HL-60 (cell line): ENCODE data around the gene CCDC146.

Source experiments
- DNase-seq, 2 experiments: peaks; one replicate each; pipeline ENCODE4 v3.0.0-alpha.2; 2010 to 2020; ENCODE audit warnings: low read depth in 1 of 2, low spot score in 1 of 2
- H3K27ac ChIP-seq: fragments of 250-450 bp; sonication (Bioruptor Pico); replicated peaks from 2 replicates; pipeline ENCODE4 v1.5.1; 2020; ENCODE audit warnings: mild to moderate bottlenecking, moderate library complexity
- H3K27me3 ChIP-seq: fragments of 250-450 bp; sonication (Bioruptor Pico); 2 replicates; pipeline ENCODE4 v1.5.1; 2021; ENCODE audit warnings: mild to moderate bottlenecking, moderate library complexity; ENCODE audit not compliant: insufficient read depth, poor library complexity, severe bottlenecking
- H3K4me3 ChIP-seq: replicated peaks from 2 replicates; pipeline ENCODE4 v1.5.1; 2011; ENCODE audit warnings: mild to moderate bottlenecking, control low read depth, low read length; ENCODE audit not compliant: insufficient read depth
- GABPA ChIP-seq: IDR thresholded peaks from 2 replicates; pipeline ENCODE4 v1.6.1; 2012; ENCODE audit warnings: low read depth
- POLR2AphosphoS5 ChIP-seq: IDR thresholded peaks from 2 replicates; pipeline ENCODE4 v1.6.1; 2012; ENCODE audit warnings: low read depth
- SPI1 ChIP-seq: IDR thresholded peaks from 2 replicates; pipeline ENCODE4 v1.6.1; 2012; ENCODE audit warnings: low read depth, mild to moderate bottlenecking, borderline replicate concordance
- TF ChIP-seq, protein P1 (sequence below): IDR thresholded peaks from one replicate; pipeline ENCODE4 v1.5.1; 2011; ENCODE audit warnings: low read length, control low read depth, inconsistent platforms; ENCODE audit not compliant: insufficient read depth
- TF ChIP-seq, protein P2 (sequence below): IDR thresholded peaks from 2 replicates; pipeline ENCODE4 v1.6.1; 2012; ENCODE audit warnings: low read depth; ENCODE audit not compliant: insufficient replicate concordance

Gene CCDC146

DNA sequence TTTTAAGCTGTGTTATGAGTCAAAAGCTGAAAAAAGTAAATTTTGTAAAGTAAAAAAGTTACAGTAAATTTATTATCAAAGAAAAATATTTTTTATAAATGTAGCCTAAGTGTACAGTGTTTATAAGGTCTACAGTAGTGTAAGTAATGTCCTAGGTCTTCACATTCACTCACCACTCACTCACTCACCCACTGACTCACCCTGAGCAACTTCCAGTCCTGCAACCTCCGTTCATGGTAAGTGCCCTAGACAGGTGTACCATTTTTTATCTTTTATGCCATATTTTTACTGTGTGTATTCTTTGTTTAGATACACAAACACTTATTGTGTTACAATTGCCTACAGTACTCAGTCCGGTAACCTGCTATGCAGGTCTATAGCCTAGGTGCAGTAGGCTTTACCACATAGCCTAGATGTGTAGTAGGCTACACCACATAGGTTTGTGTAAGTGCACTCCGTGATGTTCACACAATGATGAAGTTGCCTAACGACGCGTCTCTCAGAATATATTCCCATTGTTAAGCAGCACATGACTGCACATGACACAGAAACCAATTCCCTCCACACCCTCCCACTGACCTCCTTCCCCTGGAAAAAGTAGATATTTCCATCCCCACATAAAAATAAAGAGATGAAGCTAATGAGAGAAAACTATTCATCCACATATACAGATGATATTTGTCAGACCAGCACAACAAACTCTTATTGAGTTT, 122.0 kb downstream of the CCDC146 start:
- peak overlapping the region; percentile 44 for H3K27ac ChIP-seq
- DNase-seq = peak in 1 of 2 experiments; percentile 33
- TF ChIP-seq POLR2AphosphoS5 (no peak), GABPA (no peak), SPI1 (no peak)
- TF ChIP-seq, protein P1, sequence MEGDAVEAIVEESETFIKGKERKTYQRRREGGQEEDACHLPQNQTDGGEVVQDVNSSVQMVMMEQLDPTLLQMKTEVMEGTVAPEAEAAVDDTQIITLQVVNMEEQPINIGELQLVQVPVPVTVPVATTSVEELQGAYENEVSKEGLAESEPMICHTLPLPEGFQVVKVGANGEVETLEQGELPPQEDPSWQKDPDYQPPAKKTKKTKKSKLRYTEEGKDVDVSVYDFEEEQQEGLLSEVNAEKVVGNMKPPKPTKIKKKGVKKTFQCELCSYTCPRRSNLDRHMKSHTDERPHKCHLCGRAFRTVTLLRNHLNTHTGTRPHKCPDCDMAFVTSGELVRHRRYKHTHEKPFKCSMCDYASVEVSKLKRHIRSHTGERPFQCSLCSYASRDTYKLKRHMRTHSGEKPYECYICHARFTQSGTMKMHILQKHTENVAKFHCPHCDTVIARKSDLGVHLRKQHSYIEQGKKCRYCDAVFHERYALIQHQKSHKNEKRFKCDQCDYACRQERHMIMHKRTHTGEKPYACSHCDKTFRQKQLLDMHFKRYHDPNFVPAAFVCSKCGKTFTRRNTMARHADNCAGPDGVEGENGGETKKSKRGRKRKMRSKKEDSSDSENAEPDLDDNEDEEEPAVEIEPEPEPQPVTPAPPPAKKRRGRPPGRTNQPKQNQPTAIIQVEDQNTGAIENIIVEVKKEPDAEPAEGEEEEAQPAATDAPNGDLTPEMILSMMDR = no peak
- TF ChIP-seq, protein P2, sequence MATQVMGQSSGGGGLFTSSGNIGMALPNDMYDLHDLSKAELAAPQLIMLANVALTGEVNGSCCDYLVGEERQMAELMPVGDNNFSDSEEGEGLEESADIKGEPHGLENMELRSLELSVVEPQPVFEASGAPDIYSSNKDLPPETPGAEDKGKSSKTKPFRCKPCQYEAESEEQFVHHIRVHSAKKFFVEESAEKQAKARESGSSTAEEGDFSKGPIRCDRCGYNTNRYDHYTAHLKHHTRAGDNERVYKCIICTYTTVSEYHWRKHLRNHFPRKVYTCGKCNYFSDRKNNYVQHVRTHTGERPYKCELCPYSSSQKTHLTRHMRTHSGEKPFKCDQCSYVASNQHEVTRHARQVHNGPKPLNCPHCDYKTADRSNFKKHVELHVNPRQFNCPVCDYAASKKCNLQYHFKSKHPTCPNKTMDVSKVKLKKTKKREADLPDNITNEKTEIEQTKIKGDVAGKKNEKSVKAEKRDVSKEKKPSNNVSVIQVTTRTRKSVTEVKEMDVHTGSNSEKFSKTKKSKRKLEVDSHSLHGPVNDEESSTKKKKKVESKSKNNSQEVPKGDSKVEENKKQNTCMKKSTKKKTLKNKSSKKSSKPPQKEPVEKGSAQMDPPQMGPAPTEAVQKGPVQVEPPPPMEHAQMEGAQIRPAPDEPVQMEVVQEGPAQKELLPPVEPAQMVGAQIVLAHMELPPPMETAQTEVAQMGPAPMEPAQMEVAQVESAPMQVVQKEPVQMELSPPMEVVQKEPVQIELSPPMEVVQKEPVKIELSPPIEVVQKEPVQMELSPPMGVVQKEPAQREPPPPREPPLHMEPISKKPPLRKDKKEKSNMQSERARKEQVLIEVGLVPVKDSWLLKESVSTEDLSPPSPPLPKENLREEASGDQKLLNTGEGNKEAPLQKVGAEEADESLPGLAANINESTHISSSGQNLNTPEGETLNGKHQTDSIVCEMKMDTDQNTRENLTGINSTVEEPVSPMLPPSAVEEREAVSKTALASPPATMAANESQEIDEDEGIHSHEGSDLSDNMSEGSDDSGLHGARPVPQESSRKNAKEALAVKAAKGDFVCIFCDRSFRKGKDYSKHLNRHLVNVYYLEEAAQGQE = no peak
- no peaks in the 10 kb centered on the region for H3K27me3 ChIP-seq
- H3K4me3 ChIP-seq = no peak overlapping the region

DNA sequence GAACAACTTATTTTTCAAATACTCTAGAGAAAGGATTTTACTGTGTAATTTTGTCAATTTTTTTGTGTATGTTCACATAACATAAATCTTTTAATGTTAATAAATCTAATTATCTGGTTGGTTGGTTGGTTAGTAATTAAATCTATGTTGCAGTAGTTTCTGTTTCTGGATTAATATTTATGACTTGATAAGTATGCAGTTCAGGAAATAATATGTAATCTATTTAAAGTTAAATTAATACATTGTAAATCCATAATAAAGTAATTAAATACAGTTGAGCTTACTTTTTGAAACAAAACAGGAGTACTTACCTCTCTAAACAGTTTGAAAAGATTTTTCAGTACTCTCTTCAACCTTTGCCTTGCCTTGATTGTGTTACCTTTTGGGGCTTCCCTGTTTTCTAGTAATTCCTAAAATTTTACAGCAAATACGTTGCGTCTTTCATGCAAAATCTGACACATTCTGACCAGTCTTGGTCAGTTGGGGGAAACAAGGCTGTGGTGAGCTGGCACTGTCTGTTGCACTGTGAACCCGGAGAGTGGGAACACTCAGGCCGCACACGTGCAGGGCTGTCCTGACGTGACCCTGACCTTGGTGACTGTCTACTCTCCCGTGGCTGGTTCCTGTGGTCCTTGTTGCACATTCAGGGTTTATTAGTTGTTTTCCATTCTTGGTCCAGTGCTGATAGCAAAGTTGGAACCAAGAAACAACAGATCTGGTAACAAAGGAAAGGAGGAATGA, 122.8 kb downstream of the CCDC146 start:
- TF ChIP-seq, protein P2 = no peak
- TF ChIP-seq, protein P1 = no peak
- no peak for TF ChIP-seq SPI1
- no peak for TF ChIP-seq POLR2AphosphoS5
- TF ChIP-seq GABPA = no peak
- no peak overlapping the region for H3K4me3 ChIP-seq
- DNase-seq = peak in 1 of 2 experiments; percentile 40
- H3K27ac ChIP-seq = peak overlapping the region; percentile 44
- no peaks in the 10 kb centered on the region for H3K27me3 ChIP-seq

DNA sequence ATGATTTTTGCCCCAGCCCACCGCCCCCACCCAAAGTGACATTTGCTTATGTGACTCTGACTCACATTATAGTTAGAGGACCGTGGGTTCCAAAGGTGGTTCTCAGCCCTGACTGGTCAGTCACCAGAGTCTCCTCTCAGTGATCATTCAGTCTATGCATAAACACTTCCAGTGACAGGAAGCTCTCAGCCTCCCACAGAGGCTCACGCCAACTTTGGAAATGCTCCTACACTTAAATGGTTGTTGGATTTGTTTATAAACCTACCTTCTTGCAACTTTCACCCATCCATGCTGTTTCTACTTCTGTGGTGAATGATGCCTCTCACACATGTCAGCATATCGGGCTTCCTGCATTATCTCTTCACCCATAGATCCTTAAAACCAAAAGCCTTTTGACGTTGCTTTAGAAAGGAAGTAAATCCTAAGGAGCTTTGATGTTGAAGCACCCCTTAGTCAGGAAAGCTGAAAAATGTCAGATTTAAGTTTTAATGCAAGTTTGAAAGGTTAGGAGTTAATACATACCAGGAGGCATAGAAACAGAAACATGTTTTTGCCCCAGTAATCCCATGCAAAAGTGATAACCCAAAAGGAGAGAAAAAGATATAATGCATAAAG, 123.7 kb downstream of the CCDC146 start:
- Histone ChIP-seq H3K4me3 (no peak overlapping the region), H3K27me3 (no peaks in the 10 kb centered on the region), H3K27ac (peak overlapping the region; percentile 44)
- TF ChIP-seq SPI1 (no peak), GABPA (no peak), POLR2AphosphoS5 (no peak)
- TF ChIP-seq, protein P1 = no peak
- TF ChIP-seq, protein P2 = no peak
- DNase-seq = no peak
